ENCODE results near the gene USP1.

USP1 gene, protein sequence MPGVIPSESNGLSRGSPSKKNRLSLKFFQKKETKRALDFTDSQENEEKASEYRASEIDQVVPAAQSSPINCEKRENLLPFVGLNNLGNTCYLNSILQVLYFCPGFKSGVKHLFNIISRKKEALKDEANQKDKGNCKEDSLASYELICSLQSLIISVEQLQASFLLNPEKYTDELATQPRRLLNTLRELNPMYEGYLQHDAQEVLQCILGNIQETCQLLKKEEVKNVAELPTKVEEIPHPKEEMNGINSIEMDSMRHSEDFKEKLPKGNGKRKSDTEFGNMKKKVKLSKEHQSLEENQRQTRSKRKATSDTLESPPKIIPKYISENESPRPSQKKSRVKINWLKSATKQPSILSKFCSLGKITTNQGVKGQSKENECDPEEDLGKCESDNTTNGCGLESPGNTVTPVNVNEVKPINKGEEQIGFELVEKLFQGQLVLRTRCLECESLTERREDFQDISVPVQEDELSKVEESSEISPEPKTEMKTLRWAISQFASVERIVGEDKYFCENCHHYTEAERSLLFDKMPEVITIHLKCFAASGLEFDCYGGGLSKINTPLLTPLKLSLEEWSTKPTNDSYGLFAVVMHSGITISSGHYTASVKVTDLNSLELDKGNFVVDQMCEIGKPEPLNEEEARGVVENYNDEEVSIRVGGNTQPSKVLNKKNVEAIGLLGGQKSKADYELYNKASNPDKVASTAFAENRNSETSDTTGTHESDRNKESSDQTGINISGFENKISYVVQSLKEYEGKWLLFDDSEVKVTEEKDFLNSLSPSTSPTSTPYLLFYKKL

GRCh38 chr1:62436466-62437272, at the start of gene USP1:
TSS of gene USP1 (plus strand) at chr1:62437049. CDS start at chr1:62439868, 2,819 bp downstream.
- peak; percentile 96 to 97 for DNase-seq

GRCh38 chr1:62389531-62389930, 47.3 kb upstream of the USP1 start:
- DNase-seq: no peak

DNA sequence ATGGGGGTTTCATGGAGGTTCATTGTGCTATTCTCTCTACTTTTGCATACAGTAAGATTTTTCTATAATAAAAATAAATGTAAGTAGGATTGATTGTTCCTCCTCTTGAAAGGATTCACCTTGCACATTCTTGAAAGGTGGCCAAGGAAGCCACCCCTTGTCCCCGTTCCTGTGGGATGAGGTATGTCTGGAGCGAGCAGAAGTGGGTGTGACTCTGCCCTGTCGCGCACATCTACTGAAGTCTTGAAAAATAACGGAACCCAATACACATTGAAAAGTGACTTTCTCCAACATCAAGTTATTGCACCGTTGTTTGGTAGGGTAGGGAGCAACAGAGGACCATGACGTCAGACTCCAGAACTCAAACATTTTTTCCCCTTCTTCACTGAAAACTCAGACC, 46.8 kb upstream of the USP1 start:
- no peak for DNase-seq

GRCh38 chr1:62391369-62391971, 45.4 kb upstream of the USP1 start:
- peak in 1 of 2 donors; percentile 5 for DNase-seq

- DNase-seq: no peak
These were observed 43.9 kb upstream of the USP1 start for GRCh38 chr1:62392951-62393350.

DNA sequence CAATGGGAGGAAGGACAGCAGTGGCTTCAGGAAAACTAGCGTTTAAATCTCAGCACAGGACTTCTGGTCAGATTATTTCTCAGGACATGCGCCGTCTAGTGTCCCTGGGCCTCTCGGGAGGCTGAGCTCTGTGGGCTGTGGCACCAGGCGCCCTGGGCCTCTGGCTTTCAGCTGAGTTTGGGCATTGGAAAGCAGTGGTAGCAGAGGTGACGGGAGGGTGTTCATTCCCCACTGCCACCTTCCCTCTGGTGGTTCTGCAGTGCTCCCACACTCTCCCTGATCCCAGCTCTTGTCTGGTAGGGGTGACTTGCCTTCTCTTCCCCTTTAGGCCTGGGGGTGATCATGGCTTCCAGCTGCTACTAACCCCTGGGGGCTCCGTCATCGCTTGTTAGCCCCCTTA, 42.2 kb upstream of the USP1 start:
- DNase-seq: no peak

- DNase-seq: no peak
These were observed 41.6 kb upstream of the USP1 start for GRCh38 chr1:62395291-62395690.

DNA sequence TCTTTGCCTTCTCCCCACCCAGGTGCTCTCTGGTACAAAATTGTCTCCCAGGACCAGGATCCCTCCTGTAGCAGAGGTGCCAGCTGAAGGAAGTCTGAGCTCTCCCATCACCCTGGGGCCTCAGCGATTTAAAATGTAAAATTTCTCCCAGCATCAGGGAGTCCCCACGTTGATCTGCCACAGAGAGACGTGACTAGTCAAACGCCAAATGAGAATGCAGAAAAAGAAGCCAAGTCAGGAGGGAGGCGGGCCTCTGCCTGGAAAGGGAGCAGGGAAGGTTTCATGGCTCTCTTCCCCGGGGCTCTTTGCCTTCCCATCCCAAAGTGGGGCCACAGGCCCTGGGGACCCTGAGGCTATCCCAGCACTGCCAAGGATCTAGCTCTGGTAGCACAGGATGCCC, 40.0 kb upstream of the USP1 start:
- DNase-seq: no peak

DNA sequence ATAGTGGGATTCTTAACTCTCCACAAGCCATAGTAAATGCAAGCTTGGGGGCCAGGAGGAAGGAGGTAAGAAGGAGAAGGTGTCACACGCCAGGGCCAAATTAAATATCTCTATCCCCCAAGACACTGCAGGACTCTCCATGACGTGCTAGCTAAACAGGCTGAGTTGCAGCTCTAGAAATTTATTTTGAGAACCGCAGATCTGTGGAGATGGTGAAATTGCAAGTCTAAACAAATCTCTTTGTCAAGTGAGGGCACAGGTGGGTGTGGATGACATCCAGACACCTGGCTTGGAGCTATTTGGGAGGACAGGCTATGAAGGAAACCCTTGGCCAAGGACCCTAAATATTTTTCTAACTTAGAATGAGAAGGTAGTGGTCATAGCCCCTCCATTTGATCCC, 39.5 kb upstream of the USP1 start:
- DNase-seq: no peak

DNA sequence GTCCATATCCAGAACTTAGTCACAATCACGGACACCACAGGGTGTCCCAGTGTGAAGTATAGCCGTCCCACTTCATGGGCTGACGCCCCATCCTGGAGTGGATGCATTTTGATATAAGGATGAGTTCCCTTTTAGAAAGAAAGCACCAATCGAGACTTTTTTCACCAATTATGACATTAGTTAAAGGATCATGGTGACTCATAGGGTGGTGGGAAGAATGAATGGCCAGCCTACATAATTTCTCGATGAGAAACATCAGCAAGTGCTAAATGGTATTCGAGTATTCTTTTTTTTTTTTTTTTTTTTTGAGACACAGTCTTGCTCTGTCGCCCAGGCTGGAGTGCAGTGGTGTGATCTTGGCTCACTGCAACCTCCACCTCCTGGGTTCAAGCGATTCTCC, 38.5 kb upstream of the USP1 start:
- no peak for DNase-seq

DNA sequence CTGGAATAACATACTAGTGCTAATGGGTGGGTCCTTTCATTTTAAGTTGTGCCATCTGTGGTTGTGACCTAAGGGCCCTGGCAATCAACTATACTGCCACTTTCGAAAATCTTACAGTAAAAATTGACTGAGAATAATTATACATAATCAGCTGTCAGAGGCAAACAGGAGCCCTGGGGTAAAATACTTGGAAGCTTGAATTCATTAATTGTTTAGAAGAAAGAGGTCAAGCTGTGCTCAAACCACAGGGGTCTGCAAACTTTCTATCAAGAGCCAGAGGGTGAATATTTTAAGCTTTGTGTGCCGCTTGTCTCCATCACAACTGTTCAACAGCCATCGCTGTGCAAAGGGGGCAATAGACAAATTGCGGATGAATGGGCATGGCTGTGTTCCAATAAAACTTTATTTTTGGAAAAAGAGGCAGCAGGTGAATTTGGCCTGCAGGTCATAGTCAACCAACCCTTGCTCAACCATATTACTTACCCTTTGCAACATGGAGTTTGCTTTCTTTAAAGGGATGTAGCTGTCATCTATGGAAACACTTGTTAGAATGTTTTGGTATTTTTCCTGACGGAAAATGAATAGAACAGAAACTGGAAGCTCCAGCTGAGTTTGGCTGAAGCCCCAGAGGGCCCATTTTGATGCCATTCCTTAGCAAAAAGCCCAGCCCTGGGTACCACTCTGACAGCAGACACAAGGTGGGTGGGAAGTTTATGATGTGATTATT, 35.7 kb upstream of the USP1 start:
- no peak for DNase-seq

GRCh38 chr1:62405247-62405646, 31.6 kb upstream of the USP1 start:
- no peak for DNase-seq

DNA sequence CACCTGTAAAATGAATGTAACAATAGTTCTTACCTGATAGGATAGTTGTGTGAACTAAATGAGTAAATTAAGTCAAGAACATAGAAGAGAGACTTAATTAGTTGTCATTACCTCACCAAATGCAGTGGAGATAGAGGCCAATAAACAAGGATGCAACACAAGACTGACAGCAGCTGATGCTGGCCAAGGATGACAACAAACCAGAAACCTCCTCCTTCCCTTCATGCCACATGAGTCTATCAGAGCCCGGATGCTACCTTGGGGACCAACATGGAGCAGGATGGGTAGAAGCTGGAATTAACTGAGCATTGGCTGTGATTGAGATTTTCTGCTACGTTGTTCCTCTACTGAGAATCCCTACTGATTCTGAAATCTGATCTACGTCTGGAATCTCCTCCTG, 30.3 kb upstream of the USP1 start:
- DNase-seq: no peak

- DNase-seq: peak in 1 of 2 donors; percentile 27
These were observed 29.3 kb upstream of the USP1 start for GRCh38 chr1:62407398-62408009.

- no peak for DNase-seq
These were observed 21.2 kb upstream of the USP1 start for GRCh38 chr1:62415687-62416086.

- no peak for DNase-seq
These were observed 19.4 kb upstream of the USP1 start for GRCh38 chr1:62417351-62417999.

DNA sequence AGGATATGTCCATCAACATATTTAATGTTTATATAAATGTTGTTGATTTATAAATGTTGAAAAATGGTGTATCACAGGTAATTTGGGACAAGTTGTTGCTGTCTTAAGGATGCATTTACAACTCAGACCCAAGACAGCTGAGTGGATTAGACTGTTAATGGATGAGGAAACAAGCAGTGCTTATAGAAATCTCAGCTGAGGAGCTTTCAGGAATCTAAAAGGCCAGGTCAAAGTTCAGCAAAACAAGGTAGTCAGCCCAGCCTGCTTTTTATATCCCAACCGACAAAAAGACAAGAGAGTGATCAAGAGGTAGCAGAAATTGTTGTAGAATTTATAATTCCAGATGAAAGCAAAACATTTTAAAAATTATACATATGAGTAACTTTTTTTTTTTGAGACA, 16.6 kb upstream of the USP1 start:
- no peak for DNase-seq

GRCh38 chr1:62423580-62424242, 13.1 kb upstream of the USP1 start:
- no peak for DNase-seq

DNA sequence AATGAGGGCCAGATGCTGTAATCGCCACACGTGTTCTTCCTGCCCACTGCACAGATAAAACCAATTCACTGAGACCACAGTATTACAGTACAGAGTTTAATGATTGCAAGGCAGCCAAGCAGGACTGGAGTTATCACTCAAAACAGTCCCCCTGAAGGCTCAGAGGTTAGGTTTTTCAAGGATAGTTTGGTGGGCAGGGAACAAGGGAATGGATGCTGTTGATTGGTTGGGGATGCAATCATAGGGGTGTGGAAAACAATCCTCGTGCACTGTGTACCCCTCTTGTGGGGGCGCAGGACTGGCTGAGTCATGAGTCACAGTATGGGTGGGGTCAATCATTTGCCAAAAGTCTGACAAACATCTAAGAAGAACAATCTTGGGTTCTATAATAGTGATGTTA, 12.4 kb upstream of the USP1 start:
- no peak for DNase-seq

DNA sequence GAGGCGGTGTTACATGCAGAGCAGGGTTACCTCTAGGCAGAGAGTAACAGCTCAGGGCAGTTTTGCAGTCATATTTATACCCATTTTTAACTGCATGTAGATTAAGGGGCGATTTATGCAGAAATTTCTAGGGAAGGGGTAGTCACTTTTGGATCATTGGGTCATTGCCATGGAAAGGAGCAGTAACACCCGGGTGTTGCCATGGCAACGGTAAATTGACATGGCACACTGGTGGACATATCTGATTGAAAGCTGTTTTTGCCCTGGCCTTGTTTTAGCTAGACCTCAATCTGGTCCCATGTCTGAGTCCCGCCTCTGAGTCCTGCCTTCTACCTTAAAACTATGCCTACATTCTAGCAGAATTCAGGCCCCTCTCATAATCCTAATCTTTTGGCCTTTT, 11.8 kb upstream of the USP1 start:
- no peak for DNase-seq

GRCh38 chr1:62426237-62426636, 10.6 kb upstream of the USP1 start:
- no peak for DNase-seq
